Common myeloid progenitor, CD34-positive (primary cell): ENCODE measurements around the gene MAS1.
"Not testable (repeated sequence)": the region's sequence is repeated elsewhere in the genome, so short reads cannot be mapped to it uniquely, and the experiment has no call there.

Experiments
- CTCF ChIA-PET: fragments of 350-600 bp; sonication (Branson Sonifier 250); formaldehyde crosslinking; loops from one replicate; lab custom pipeline; 2021; ENCODE audit warnings: antibody characterized with exemption; lab: Charles Lee
- POLR2A ChIA-PET: fragments of 350-600 bp; sonication (Branson Sonifier 250); formaldehyde crosslinking; loops from one replicate; lab custom pipeline; 2021; ENCODE audit warnings: antibody characterized with exemption; lab: Charles Lee
- DNase-seq, 3 donors: peaks; one replicate each; pipeline versions ENCODE4 v3.0.0 to v3.0.0-alpha.2; 2013
- H3K27ac ChIP-seq, 2 experiments: 1 replicate in 1 of 2; 2 replicates in 1 of 2; pipeline ENCODE4 v1.7.0; 2013; ENCODE audit warnings: inconsistent platforms in 2 of 2, low read length in 2 of 2, mild to moderate bottlenecking in 2 of 2, low read depth in 1 of 2, moderate library complexity in 1 of 2; ENCODE audit not compliant: severe bottlenecking in 2 of 2, insufficient read depth in 1 of 2, poor library complexity in 1 of 2
- H3K27me3 ChIP-seq, 5 experiments: replicated peaks in 2 of 5; 1 replicate in 3 of 5; 2 replicates in 2 of 5; pipeline versions ENCODE4 v1.6.1 to v1.7.0; 2013; ENCODE audit warnings: low read length in 4 of 5, mild to moderate bottlenecking in 2 of 5, moderate library complexity in 2 of 5, inconsistent platforms in 1 of 5; ENCODE audit not compliant: insufficient read depth in 5 of 5, control insufficient read depth in 4 of 5
- H3K36me3 ChIP-seq, 4 experiments: 1 replicate in 2 of 4; 2 replicates in 2 of 4; pipeline versions ENCODE4 v1.6.1 to v1.7.0; 2013; ENCODE audit warnings: low read length in 3 of 4, control low read depth in 1 of 4, mild to moderate bottlenecking in 1 of 4; ENCODE audit not compliant: control insufficient read depth in 4 of 4, insufficient read depth in 4 of 4
- H3K4me1 ChIP-seq, 4 experiments: 1 replicate in 3 of 4; 2 replicates in 1 of 4; pipeline versions ENCODE4 v1.6.1 to v1.7.1; 2013; ENCODE audit warnings: low read length in 3 of 4, mild to moderate bottlenecking in 3 of 4, control low read depth in 1 of 4, inconsistent platforms in 1 of 4, moderate library complexity in 1 of 4; ENCODE audit not compliant: control insufficient read depth in 4 of 4, insufficient read depth in 4 of 4; ENCODE audit errors: control extremely low read depth in 1 of 4
- H3K4me3 ChIP-seq, 7 experiments: 1 replicate in 4 of 7; 2 replicates in 3 of 7; pipeline versions ENCODE4 v1.5.1 to v1.7.0; 2013; ENCODE audit warnings: mild to moderate bottlenecking in 7 of 7, low read length in 6 of 7, moderate library complexity in 6 of 7, inconsistent platforms in 2 of 7, low read depth in 2 of 7, control low read depth in 1 of 7; ENCODE audit not compliant: insufficient read depth in 4 of 7, control insufficient read depth in 1 of 7; ENCODE audit errors: extremely low read depth in 1 of 7
- H3K9me3 ChIP-seq, 5 experiments: 1 replicate in 4 of 5; 2 replicates in 1 of 5; pipeline versions ENCODE4 v1.6.1 to v1.7.1; 2013; ENCODE audit warnings: low read length in 4 of 5, mild to moderate bottlenecking in 2 of 5, inconsistent platforms in 1 of 5, low read depth in 1 of 5, moderate library complexity in 1 of 5; ENCODE audit not compliant: control insufficient read depth in 4 of 5, insufficient read depth in 2 of 5; ENCODE audit errors: control extremely low read depth in 1 of 5
- WGBS: methylation state at CpG from one replicate; pipeline ENCODE4 v1.1.5; 2013; ENCODE audit not compliant: insufficient coverage; 5-methylcytosine and 5-hydroxymethylcytosine counted together

MAS1 gene

GRCh38 chr6:159924150-159924549 lies 33.4 kb downstream of the MAS1 start:
- POLR2A ChIA-PET, H3K27ac ChIP-seq, H3K27me3 ChIP-seq, H3K36me3 ChIP-seq, CTCF ChIA-PET, H3K9me3 ChIP-seq, H3K4me3 ChIP-seq, DNase-seq, H3K4me1 ChIP-seq: not testable (repeated sequence)
- 81% methylated on average over 2 of the region's 2 CpGs for WGBS

DNA sequence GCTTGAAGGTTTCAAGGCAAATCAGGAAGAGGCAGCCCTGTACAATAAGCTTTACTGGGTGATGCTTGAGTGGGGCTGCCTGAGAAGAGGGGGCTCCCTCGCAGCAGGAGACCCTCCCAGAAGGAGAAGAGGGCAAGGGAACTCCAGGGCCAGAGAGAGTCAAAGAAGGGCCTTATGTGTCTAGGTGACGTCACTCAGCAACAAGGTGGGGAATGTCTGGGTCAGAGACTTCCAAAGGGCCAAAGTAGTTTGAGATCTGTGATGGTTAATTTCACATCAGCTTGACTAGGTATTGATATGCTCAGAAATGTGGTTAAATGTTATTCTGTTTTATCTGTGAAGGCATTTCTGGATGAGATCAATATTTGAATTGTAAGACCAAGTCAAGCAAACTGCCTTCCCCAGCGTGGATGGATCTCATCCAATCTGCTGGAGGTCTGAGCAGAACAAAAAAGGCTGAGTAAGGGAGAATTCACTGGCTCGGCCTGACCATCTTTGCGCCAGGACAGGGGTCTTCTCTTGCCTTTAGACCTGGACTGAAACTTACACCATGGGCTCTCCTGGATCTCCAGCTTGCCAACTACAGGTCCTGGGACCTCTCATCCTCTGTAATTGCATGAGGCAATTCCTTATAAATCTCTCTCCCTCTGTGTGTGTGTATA lies 35.9 kb downstream of the MAS1 start:
- Histone ChIP-seq H3K27ac (no peak overlapping the region), H3K36me3 (no peaks in the 10 kb centered on the region), H3K27me3 (peaks cover 0 to 8% (median 2%) of the 10 kb centered on the region in 5 experiments), H3K4me3 (no peak overlapping the region), H3K9me3 (peaks cover 0 to 6% (median 0%) of the 10 kb centered on the region in 5 experiments), H3K4me1 (peaks cover 0 to 7% (median 2%) of the 10 kb centered on the region in 4 experiments)
- ChIA-PET POLR2A (no interaction called here), CTCF (no interaction called here)
- DNase-seq = no peak
- 91% methylated on average over 4 of the region's 5 CpGs for WGBS

GRCh38 chr6:159929819-159930218 lies 39.0 kb downstream of the MAS1 start:
- CTCF ChIA-PET = interaction anchor here (1.2 kb wide), 1 partner anchor 27 kb away, joined by 3 read pairs; no protein-coding TSS in a partner anchor
- DNase-seq = peak; percentile 12 to 66 (median 63)

DNA sequence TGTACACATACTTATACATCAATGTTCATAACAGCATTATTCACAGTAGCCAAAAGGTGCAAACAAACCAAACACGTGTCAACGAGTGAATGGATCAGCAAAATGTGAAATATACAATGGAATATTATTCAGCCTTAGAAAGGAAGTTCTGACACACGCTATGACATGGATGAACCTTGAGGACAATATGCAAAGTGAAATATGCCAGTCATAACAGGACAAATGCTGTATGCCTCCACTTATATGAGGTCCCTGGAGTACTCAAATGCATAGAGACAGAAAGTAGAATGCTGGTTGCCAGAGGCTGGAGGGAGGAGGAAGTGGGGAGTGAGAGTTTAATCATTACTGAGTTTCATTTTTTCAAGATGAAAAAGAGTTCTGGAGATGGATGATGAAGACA lies 40.3 kb downstream of the MAS1 start:
- Histone ChIP-seq H3K4me3 (no peak overlapping the region), H3K9me3 (peaks cover 0 to 4% (median 3%) of the 10 kb centered on the region in 5 experiments), H3K36me3 (no peaks in the 10 kb centered on the region), H3K4me1 (peaks cover 0 to 7% (median 2%) of the 10 kb centered on the region in 4 experiments), H3K27ac (no peak overlapping the region), H3K27me3 (peaks cover 0 to 18% (median 11%) of the 10 kb centered on the region in 5 experiments)
- DNase-seq = no peak
- WGBS = no CpG with 5 or more reads among the region's 3 CpGs
- ChIA-PET CTCF (interaction anchor here (1.0 kb wide), 1 partner anchor 29 kb away, joined by 3 read pairs; no protein-coding TSS in a partner anchor), POLR2A (no interaction called here)

More at GRCh38 chr6:159929819-159930218, 39.0 kb downstream of the MAS1 start:
- Histone ChIP-seq H3K27ac (no peak overlapping the region), H3K36me3 (no peaks in the 10 kb centered on the region), H3K4me1 (peaks cover 0 to 7% (median 2%) of the 10 kb centered on the region in 4 experiments), H3K27me3 (peaks cover 0 to 13% (median 7%) of the 10 kb centered on the region in 5 experiments), H3K9me3 (no peaks in the 10 kb centered on the region), H3K4me3 (no peak overlapping the region)
- 29% methylated on average over 8 of the region's 8 CpGs for WGBS
- POLR2A ChIA-PET = interaction anchor here (0.6 kb wide), 1 partner anchor 51 kb away, joined by 3 read pairs; no protein-coding TSS in a partner anchor

DNA sequence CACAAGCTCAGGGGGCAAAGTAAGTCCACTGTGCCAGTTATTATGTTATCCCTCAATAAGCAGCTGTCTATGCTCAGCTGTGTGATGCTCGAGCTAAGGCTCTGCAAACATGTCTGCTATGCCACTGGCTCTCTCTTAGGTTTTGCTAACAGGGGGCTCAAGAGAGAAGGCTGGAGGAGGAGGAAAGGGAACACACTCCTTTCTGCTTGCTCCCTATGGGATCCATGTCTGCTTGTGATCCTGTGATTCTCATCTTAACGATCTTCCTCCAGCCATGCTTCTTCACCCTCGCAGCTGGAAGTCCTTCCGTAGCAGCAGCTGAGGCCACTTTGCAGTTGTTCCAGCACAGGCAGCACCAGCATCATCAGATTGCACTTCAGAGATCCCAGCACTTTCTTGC lies 41.1 kb downstream of the MAS1 start:
- CTCF ChIA-PET = no interaction called here
- POLR2A ChIA-PET = no interaction called here
- 90% methylated on average over 4 of the region's 4 CpGs for WGBS

DNA sequence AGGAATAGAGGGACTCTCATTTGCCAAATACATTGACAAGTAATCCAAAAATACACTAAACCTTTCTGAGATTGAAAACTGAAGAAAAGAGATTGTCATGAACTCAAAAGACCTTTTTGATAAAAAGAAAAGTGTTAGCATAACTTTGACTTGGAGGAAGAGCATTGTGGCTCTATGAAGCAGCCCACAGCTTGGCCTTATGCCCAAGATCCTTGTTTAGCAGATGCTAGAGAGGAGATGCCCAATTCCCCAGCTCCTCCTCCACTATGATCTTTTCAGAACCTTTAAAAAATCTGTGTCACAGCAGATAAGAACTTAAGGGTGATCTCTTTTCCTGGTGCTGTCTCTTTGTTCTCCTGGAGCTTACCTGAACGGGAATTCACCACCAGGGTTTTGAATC lies 42.3 kb downstream of the MAS1 start:
- peaks cover 0 to 18% (median 11%) of the 10 kb centered on the region in 5 experiments for H3K27me3 ChIP-seq
- no peak for DNase-seq
- ChIA-PET POLR2A (no interaction called here), CTCF (interaction anchor here (0.7 to 1.0 kb wide), 3 partner anchors 9 to 70 kb away, joined by 3 read pairs; no protein-coding TSS in a partner anchor)
- H3K36me3 ChIP-seq = no peaks in the 10 kb centered on the region
- no peak overlapping the region for H3K4me3 ChIP-seq
- H3K4me1 ChIP-seq = peaks cover 0 to 7% (median 2%) of the 10 kb centered on the region in 4 experiments
- peaks cover 0 to 4% (median 3%) of the 10 kb centered on the region in 5 experiments for H3K9me3 ChIP-seq
- no peak overlapping the region for H3K27ac ChIP-seq
- WGBS = 75% methylated on average over 1 of the region's 1 CpG

More for the DNA sequence above, 41.1 kb downstream of the MAS1 start:
- Histone ChIP-seq H3K27me3 (peaks cover 0 to 18% (median 11%) of the 10 kb centered on the region in 5 experiments), H3K9me3 (peaks cover 0 to 4% (median 3%) of the 10 kb centered on the region in 5 experiments), H3K36me3 (no peaks in the 10 kb centered on the region), H3K27ac (no peak overlapping the region), H3K4me3 (no peak overlapping the region), H3K4me1 (peaks cover 0 to 7% (median 2%) of the 10 kb centered on the region in 4 experiments)
- DNase-seq = no peak

DNA sequence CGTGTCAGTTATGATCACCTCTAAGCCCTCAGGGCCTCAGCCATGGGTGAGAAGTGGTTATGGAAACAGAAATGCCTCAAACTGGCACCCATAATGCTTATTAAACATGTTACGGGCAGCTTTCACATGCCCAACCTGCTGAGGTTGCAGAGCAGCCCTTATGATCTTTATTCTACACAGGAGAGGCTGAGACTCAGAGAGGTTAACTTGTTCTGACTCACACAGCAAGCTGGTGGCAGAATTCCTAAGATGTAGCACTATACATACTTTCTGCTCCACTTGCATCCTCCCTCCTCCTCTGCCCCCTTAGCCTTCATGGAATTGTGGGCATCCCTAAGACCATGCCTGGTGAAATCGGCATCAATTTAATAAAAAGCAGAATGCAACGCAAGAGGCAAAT lies 43.4 kb downstream of the MAS1 start:
- no peak overlapping the region for H3K4me3 ChIP-seq
- ChIA-PET CTCF (no interaction called here), POLR2A (no interaction called here)
- H3K4me1 ChIP-seq = peaks cover 0 to 7% (median 2%) of the 10 kb centered on the region in 4 experiments
- H3K27me3 ChIP-seq = peaks cover 0 to 20% (median 11%) of the 10 kb centered on the region in 5 experiments
- WGBS = 100% methylated on average over 2 of the region's 4 CpGs
- no peak for DNase-seq
- no peaks in the 10 kb centered on the region for H3K36me3 ChIP-seq
- no peak overlapping the region for H3K27ac ChIP-seq
- H3K9me3 ChIP-seq = peaks cover 2 to 4% (median 3%) of the 10 kb centered on the region in 5 experiments
